Endothelial cell of umbilical vein (primary cell): Measurements from ENCODE around the gene ZNF195. TPM values are rescaled to one million over a fixed set of nuclear protein-coding genes. Genes with fewer than 3 reads are reported as not detected.
"Not testable (repeated sequence)": the region's sequence is repeated elsewhere in the genome, so short reads cannot be mapped to it uniquely, and the experiment has no call there.

Experiments used
- BruUV-seq: library from RNA; stranded (reverse); fragments of 400-500 nt; replicated peaks from 2 replicates; lab custom pipeline; 2021; lab: Mats Ljungman, UMichigan
- CTCF ChIA-PET: fragments of 300-600, 350-600 bp; sonication (Branson Sonifier 250); formaldehyde crosslinking; loops from one replicate; lab custom pipeline; 2021; ENCODE audit warnings: antibody characterized with exemption, inconsistent platforms; lab: Charles Lee
- POLR2A ChIA-PET: fragments of 300-600, 350-600 bp; sonication (Branson Sonifier 250); formaldehyde crosslinking; loops from one replicate; lab custom pipeline; 2021; ENCODE audit warnings: antibody characterized with exemption, inconsistent platforms; lab: Charles Lee
- DNase-seq: peaks from one replicate; pipeline ENCODE4 v3.0.0-alpha.2; 2011; ENCODE audit warnings: low read depth, low spot score
- FAIRE-seq: peaks from 2 replicates; lab custom pipeline; 2011; peaks lifted over from hg19 to GRCh38; lab: Jason Lieb, UNC
- H2AFZ ChIP-seq: 2 replicates; pipeline ENCODE4 v1.6.0; 2012; ENCODE audit warnings: low read depth, low read length, control low read depth, inconsistent platforms
- H3K27ac ChIP-seq: 2 replicates; pipeline ENCODE4 v1.5.1; 2011; ENCODE audit warnings: low read depth, mild to moderate bottlenecking, control low read depth, low read length, moderate library complexity; ENCODE audit not compliant: insufficient read depth
- H3K27me3 ChIP-seq, 2 experiments: 2 replicates each; pipeline versions ENCODE4 v1.6.0 to v1.6.1; 2011; ENCODE audit warnings: low read length in 2 of 2, mixed read lengths in 1 of 2; ENCODE audit not compliant: control insufficient read depth in 2 of 2, insufficient read depth in 2 of 2
- H3K36me3 ChIP-seq, 2 experiments: 2 replicates in 1 of 2; 3 replicates in 1 of 2; pipeline ENCODE4 v1.5.1; 2011; ENCODE audit warnings: low read length in 2 of 2, mild to moderate bottlenecking in 1 of 2, moderate library complexity in 1 of 2; ENCODE audit not compliant: control insufficient read depth in 2 of 2, insufficient read depth in 2 of 2; ENCODE audit errors: extremely low read depth in 1 of 2
- H3K4me1 ChIP-seq: 3 replicates; pipeline ENCODE4 v1.5.1; 2011; ENCODE audit warnings: mild to moderate bottlenecking, low read length; ENCODE audit not compliant: control insufficient read depth, insufficient read depth; ENCODE audit errors: extremely low read depth
- H3K4me2 ChIP-seq: 2 replicates; pipeline ENCODE4 v1.6.1; 2011; ENCODE audit warnings: low read length, control low read depth, mixed read lengths; ENCODE audit not compliant: insufficient read depth
- H3K4me3 ChIP-seq, 3 experiments: fragments of 200-600 bp in 1 of 3; sonication (generic), shearing (Covaris generic) in 1 of 3; replicated peaks in 1 of 3; 2 replicates each; pipeline ENCODE4 v1.5.1; 2011 to 2016; ENCODE audit warnings: control low read depth in 3 of 3, low read length in 3 of 3, mild to moderate bottlenecking in 2 of 3, inconsistent platforms in 1 of 3, low read depth in 1 of 3, moderate library complexity in 1 of 3; ENCODE audit not compliant: insufficient read depth in 1 of 3
- H3K79me2 ChIP-seq: 2 replicates; pipeline ENCODE4 v1.6.0; 2012; ENCODE audit warnings: low read length, inconsistent platforms; ENCODE audit not compliant: control insufficient read depth, insufficient read depth
- H3K9ac ChIP-seq: replicated peaks from 2 replicates; pipeline ENCODE3; 2011; ENCODE audit warnings: low read length, control low read depth; ENCODE audit not compliant: insufficient read depth; ENCODE audit errors: extremely low read depth
- H3K9me1 ChIP-seq: replicated peaks from 3 replicates; pipeline ENCODE4 v1.6.0; 2011; ENCODE audit warnings: mild to moderate bottlenecking, low read length; ENCODE audit not compliant: control insufficient read depth, insufficient read depth; ENCODE audit errors: extremely low read depth
- H3K9me3 ChIP-seq: replicated peaks from 2 replicates; pipeline ENCODE4 v1.5.1; 2012; ENCODE audit warnings: low read length, inconsistent platforms; ENCODE audit not compliant: control insufficient read depth, insufficient read depth
- H4K20me1 ChIP-seq: replicated peaks from 2 replicates; pipeline ENCODE3; 2011; ENCODE audit warnings: mild to moderate bottlenecking, low read length; ENCODE audit not compliant: control insufficient read depth, insufficient read depth; ENCODE audit errors: extremely low read depth
- dilution Hi-C: fragments of 300-500 bp; cut with MboI; formaldehyde crosslinking; loops from one replicate; pipeline ENCODE4 v1.15.0; 2019; ENCODE audit warnings: low sequenced_read_pairs; ENCODE audit not compliant: extremely low pct_ligation_motif_present
- intact Hi-C: fragments of 100-400 bp; cut with micrococcal nuclease; formaldehyde crosslinking; loops from one replicate; pipeline ENCODE4 v1.10.0; 2022
- polyA plus RNA-seq, 4 experiments: library from polyadenylated mRNA; depleted of rRNA in 3 of 4; stranded (reverse) in 3 of 4; unstranded in 1 of 4; fragments of >200 nt; gene quantifications; 2 replicates each; pipeline versions ENCODE4 v1.2.1 to v1.2.3, GENCODE V29; 2011 to 2012; ENCODE audit warnings: missing spikeins in 1 of 4
- total RNA-seq: library from RNA; stranded (reverse); gene quantifications from 2 replicates; pipeline ENCODE4 v1.2.3, GENCODE V29; 2021

Gene ZNF195
- total and polyA plus RNA-seq, 2 donors (not counting 3 experiments of a cell fraction or from before 2014, with no cell fraction given) = 12.8 to 32.5 TPM

DNA sequence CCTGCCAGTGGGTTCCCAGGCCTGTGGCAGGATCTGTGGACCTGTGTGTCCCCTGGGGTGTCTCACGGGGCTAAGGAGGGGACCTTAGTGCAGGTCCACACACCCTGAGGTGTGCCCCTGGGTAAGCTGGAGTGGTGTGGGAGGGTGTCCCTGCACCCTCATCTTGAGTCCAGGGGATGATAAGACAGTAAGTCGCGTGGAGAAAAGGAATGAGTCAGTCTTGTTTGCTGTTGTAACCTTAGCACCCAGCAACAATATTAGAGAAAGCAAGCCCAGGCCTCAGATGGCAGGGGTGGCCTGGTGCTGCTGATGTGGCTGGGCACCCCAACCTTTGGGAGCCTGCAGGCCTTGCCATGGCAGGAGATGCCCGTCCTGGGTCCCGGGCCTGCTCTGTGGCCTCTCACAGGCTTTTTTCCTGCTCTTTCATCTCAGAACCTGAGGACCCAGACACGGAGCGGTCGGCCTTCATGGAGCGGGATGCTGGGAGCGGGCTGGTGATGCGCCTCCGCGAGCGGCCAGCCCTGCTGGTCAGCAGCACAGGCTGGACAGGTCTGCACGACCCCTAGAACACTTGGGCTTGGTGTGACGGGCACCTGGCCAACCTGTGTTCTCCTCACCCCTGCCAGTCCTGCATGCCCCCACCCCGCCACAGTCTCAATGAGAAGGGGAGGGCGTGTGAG, 23.4 kb upstream of the ZNF195 start:
- H3K4me1 ChIP-seq, H3K9ac ChIP-seq, H3K4me2 ChIP-seq, H3K36me3 ChIP-seq, FAIRE-seq, H3K9me1 ChIP-seq, H4K20me1 ChIP-seq, H3K9me3 ChIP-seq, DNase-seq, POLR2A ChIA-PET, H3K79me2 ChIP-seq, H3K4me3 ChIP-seq, intact Hi-C loops, H3K27ac ChIP-seq, H3K27me3 ChIP-seq, H2AFZ ChIP-seq, dilution Hi-C loops, BruUV-seq: not testable (repeated sequence)
- CTCF ChIA-PET = interaction anchor here (0.6 kb wide), 1 partner anchor 66 kb away, joined by 3 read pairs; no protein-coding TSS in a partner anchor

DNA sequence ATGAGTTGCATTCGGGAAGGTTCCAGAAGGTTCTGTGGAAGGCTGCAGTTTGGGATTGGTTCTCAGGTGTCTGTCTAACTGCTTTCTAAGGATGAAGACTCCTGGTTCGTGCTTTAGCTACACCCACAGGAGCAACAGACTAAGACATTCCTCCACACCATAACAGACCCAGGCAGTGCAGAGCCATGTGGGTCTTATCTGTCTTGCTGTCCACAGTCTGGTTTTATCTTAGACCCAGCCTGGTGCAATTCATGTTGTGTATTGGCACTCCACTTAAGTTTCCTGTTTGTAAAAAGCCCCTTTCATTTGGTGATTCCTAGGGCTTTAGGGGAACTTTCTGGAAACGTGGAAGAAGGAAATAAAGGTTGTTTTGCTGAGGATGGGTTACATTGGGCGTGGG, 22.1 kb upstream of the ZNF195 start:
- BruUV-seq, H3K4me1 ChIP-seq, POLR2A ChIA-PET, H3K36me3 ChIP-seq, H3K4me3 ChIP-seq, DNase-seq, H2AFZ ChIP-seq, H3K4me2 ChIP-seq, H3K27ac ChIP-seq, dilution Hi-C loops, CTCF ChIA-PET, H3K9me1 ChIP-seq, H3K79me2 ChIP-seq, H4K20me1 ChIP-seq, intact Hi-C loops, H3K27me3 ChIP-seq, H3K9ac ChIP-seq, FAIRE-seq, H3K9me3 ChIP-seq: not testable (repeated sequence)

DNA sequence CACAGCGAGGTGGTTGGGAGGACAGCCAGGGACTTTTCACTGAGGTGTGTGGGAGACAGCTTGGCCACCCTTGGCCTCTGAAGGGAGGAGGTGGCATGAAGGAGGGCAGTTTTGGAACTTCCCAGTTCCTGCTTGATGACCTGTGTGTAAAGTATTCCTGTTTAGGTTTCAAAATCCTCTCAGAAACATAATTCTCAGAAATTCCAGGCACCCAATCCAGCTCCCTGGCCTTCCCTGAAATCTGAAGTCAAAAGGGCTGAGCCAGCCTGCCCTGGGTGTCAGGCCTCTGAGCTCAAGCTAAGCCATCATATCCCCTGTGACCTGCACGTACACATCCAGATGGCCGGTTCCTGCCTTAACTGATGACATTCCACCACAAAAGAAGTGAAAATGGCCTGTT, 19.6 kb upstream of the ZNF195 start:
- FAIRE-seq, H3K4me2 ChIP-seq, H2AFZ ChIP-seq, H3K9ac ChIP-seq, H3K79me2 ChIP-seq, H4K20me1 ChIP-seq, H3K4me3 ChIP-seq, intact Hi-C loops, H3K27me3 ChIP-seq, DNase-seq, dilution Hi-C loops, POLR2A ChIA-PET, H3K9me1 ChIP-seq, H3K4me1 ChIP-seq, H3K36me3 ChIP-seq, H3K9me3 ChIP-seq, H3K27ac ChIP-seq, BruUV-seq: not testable (repeated sequence)
- CTCF ChIA-PET = interaction anchor here (2.7 kb wide), 1 partner anchor 10 kb away, joined by 8 read pairs; no protein-coding TSS in a partner anchor

DNA sequence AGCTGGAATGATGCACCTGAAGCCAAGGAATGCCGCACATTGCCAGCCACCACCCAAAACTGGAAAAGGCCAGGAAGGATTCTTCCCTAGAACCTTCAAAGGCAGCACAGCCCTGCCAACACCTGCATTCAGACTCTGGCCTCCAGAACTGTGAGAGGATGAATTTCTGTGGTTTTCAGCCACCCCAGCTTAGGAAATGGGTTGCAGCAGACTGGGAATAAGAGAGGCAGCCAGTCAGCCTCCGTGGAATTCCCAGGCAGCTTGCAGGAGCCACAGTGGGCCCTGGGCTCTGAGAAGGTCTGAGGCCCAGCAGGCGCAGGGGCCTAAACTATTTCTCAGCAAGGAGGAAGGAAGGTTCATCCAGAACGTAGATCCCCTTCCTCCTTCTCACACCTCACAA, 19.2 kb upstream of the ZNF195 start:
- BruUV-seq, H3K9ac ChIP-seq, H3K9me1 ChIP-seq, H3K4me3 ChIP-seq, dilution Hi-C loops, H3K4me2 ChIP-seq, H3K4me1 ChIP-seq, intact Hi-C loops, H3K9me3 ChIP-seq, H3K36me3 ChIP-seq, FAIRE-seq, H2AFZ ChIP-seq, POLR2A ChIA-PET, H4K20me1 ChIP-seq, DNase-seq, H3K27ac ChIP-seq, H3K79me2 ChIP-seq, H3K27me3 ChIP-seq: not testable (repeated sequence)
- CTCF ChIA-PET = interaction anchor here (2.7 kb wide), 1 partner anchor 11 kb away, joined by 8 read pairs; no protein-coding TSS in a partner anchor
